ENCODE data around the gene NDST1. TPM values are rescaled to one million over a fixed set of nuclear protein-coding genes. Genes with fewer than 3 reads are reported as not detected.

The NDST1 gene
- total RNA-seq, 1 experiment from 2014 or later = 68.9 TPM

DNA sequence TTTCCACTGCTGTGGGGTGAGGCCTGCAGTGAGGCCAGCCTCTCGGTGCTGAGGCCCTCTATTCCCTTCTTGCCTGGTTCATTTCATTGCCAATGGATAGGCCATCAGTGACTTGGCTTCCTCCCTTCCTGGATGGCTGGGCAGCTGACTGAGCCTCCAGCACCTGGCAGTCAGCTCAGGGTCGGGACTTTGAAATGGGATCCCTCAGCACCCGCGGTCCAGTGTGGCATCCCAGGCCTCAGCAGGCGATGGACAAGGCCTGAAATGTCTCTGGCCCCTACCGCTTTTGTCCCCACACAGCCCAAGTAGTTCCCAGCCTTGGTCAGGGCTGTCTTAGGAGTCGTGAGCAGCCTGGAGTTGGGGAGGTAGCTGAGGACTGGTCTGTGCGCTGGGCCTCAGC lies 17.2 kb downstream of the NDST1 start:
- Mint-ChIP-seq H3K9me3 (ENCODE audit: unreplicated experiment) (no peaks in the 10 kb centered on the region), H3K27ac (ENCODE audit: low read depth, unreplicated experiment) (peak overlapping the region; percentile 75), H3K27me3 (ENCODE audit: insufficient read depth, unreplicated experiment) (no peaks in the 10 kb centered on the region), H3K4me3 (ENCODE audit: unreplicated experiment) (no peak overlapping the region), H3K36me3 (ENCODE audit: insufficient read depth, unreplicated experiment) (peaks cover 24% of the 10 kb centered on the region), H3K4me1 (ENCODE audit: insufficient read depth, unreplicated experiment) (peaks cover 41% of the 10 kb centered on the region)
- DNase-seq (ENCODE audit: unreplicated experiment) = no peak
- no TSS peak for BruUV-seq (replicated peaks)
- intact Hi-C loops (cut with micrococcal nuclease) = no loop called here
- POLR2A ChIA-PET = interaction anchor here (0.8 to 3.9 kb wide), 5 partner anchors 8 to 75 kb away, joined by 3 to 10 read pairs (median 4); no protein-coding TSS in a partner anchor
- TF ChIP-seq, protein P1, sequence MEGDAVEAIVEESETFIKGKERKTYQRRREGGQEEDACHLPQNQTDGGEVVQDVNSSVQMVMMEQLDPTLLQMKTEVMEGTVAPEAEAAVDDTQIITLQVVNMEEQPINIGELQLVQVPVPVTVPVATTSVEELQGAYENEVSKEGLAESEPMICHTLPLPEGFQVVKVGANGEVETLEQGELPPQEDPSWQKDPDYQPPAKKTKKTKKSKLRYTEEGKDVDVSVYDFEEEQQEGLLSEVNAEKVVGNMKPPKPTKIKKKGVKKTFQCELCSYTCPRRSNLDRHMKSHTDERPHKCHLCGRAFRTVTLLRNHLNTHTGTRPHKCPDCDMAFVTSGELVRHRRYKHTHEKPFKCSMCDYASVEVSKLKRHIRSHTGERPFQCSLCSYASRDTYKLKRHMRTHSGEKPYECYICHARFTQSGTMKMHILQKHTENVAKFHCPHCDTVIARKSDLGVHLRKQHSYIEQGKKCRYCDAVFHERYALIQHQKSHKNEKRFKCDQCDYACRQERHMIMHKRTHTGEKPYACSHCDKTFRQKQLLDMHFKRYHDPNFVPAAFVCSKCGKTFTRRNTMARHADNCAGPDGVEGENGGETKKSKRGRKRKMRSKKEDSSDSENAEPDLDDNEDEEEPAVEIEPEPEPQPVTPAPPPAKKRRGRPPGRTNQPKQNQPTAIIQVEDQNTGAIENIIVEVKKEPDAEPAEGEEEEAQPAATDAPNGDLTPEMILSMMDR (IDR thresholded peaks at IDR 0.05; ENCODE audit: unreplicated experiment) = no peak
- CTCF ChIA-PET = interaction anchor here (0.6 to 7.1 kb wide), 15 partner anchors 9 to 127 kb away, joined by 3 to 137 read pairs (median 9); partner anchors contain the start of gene RPS14

DNA sequence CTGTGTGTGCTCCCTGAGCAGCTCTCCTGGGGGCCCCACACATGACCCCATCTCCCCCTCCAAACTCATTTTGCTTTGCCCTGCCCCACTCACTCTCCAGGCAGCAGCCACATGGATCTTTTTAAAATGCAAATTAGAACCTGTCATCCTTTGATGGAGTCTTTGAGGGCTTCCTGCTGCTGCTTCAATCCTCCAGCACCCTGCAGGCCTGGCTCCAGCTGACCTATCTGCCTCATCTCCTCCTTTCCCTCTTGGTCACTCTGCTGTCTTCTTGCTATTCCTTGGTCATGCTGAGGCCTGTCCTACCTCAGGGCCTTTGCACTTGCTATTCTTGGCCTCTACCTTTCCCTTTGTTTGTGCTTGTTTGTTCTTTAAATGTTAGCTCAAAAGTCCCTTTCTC lies 17.9 kb downstream of the NDST1 start:
- DNase-seq (ENCODE audit: unreplicated experiment) = no peak
- no peak overlapping the region for H3K4me3 Mint-ChIP-seq (ENCODE audit: unreplicated experiment)
- no TSS peak for BruUV-seq (replicated peaks)
- CTCF ChIA-PET = interaction anchor here (0.5 to 7.1 kb wide), 14 partner anchors 9 to 126 kb away, joined by 3 to 137 read pairs (median 8); no protein-coding TSS in a partner anchor
- intact Hi-C loops (cut with micrococcal nuclease) = no loop called here
- peaks cover 41% of the 10 kb centered on the region for H3K4me1 Mint-ChIP-seq (ENCODE audit: insufficient read depth, unreplicated experiment)
- peaks cover 22% of the 10 kb centered on the region for H3K36me3 Mint-ChIP-seq (ENCODE audit: insufficient read depth, unreplicated experiment)
- TF ChIP-seq, protein P1 (IDR thresholded peaks at IDR 0.05; ENCODE audit: unreplicated experiment) = no peak
- peak overlapping the region; percentile 75 for H3K27ac Mint-ChIP-seq (ENCODE audit: low read depth, unreplicated experiment)
- no peaks in the 10 kb centered on the region for H3K9me3 Mint-ChIP-seq (ENCODE audit: unreplicated experiment)
- POLR2A ChIA-PET = interaction anchor here (1.0 to 3.9 kb wide), 5 partner anchors 9 to 75 kb away, joined by 3 to 10 read pairs (median 4); no protein-coding TSS in a partner anchor
- H3K27me3 Mint-ChIP-seq (ENCODE audit: insufficient read depth, unreplicated experiment) = no peaks in the 10 kb centered on the region

DNA sequence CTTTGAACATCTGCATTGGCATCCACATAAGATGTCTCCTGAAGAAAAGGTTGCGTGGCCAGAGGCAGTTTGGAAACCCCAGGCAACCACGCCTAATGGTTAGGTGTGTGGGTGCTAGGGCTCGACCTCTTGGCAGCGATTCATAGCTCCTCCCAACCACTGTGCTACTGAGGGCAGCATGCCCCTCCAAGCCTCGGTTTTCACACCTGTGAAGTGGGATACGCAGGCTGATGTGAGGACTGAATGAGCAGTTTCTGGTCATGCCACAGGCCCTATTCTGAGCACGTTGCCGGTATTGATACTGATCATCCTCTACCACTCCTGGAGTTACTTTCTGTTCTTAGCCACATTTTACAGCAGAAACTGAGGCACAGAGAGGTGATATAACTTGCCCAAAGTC lies 19.1 kb downstream of the NDST1 start:
- BruUV-seq (replicated peaks) = no TSS peak
- H3K36me3 Mint-ChIP-seq (ENCODE audit: insufficient read depth, unreplicated experiment) = peaks cover 29% of the 10 kb centered on the region
- H3K27me3 Mint-ChIP-seq (ENCODE audit: insufficient read depth, unreplicated experiment) = no peaks in the 10 kb centered on the region
- H3K4me3 Mint-ChIP-seq (ENCODE audit: unreplicated experiment) = no peak overlapping the region
- ChIA-PET CTCF (interaction anchor here (0.7 to 7.1 kb wide), 8 partner anchors 8 to 75 kb away, joined by 3 to 137 read pairs (median 7); no protein-coding TSS in a partner anchor), POLR2A (interaction anchor here (3.2 to 3.9 kb wide), 2 partner anchors 12 to 35 kb away, joined by 10 read pairs; no protein-coding TSS in a partner anchor)
- H3K27ac Mint-ChIP-seq (ENCODE audit: low read depth, unreplicated experiment) = peak overlapping the region; percentile 75
- no peaks in the 10 kb centered on the region for H3K9me3 Mint-ChIP-seq (ENCODE audit: unreplicated experiment)
- intact Hi-C loops (cut with micrococcal nuclease) = no loop called here
- DNase-seq (ENCODE audit: unreplicated experiment) = peak; percentile 43
- TF ChIP-seq, protein P1 (IDR thresholded peaks at IDR 0.05; ENCODE audit: unreplicated experiment) = no peak
- peaks cover 41% of the 10 kb centered on the region for H3K4me1 Mint-ChIP-seq (ENCODE audit: insufficient read depth, unreplicated experiment)

DNA sequence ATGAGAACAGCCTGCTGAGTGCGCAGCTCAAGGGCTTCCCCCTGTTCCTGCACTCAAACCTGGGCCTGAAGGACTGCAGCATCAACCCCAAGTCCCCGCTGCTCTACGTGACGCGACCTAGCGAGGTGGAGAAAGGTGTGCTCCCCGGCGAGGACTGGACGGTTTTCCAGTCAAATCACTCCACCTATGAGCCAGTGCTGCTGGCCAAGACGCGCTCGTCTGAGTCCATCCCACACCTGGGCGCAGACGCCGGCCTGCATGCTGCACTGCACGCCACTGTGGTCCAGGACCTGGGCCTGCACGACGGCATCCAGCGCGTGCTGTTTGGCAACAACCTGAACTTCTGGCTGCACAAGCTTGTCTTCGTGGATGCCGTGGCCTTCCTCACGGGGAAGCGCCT lies 19.9 kb downstream of the NDST1 start:
- intact Hi-C loops (cut with micrococcal nuclease) = no loop called here
- no TSS peak for BruUV-seq (replicated peaks)
- Mint-ChIP-seq H3K9me3 (ENCODE audit: unreplicated experiment) (no peaks in the 10 kb centered on the region), H3K27me3 (ENCODE audit: insufficient read depth, unreplicated experiment) (no peaks in the 10 kb centered on the region), H3K4me3 (ENCODE audit: unreplicated experiment) (no peak overlapping the region), H3K36me3 (ENCODE audit: insufficient read depth, unreplicated experiment) (peaks cover 30% of the 10 kb centered on the region), H3K27ac (ENCODE audit: low read depth, unreplicated experiment) (no peak overlapping the region), H3K4me1 (ENCODE audit: insufficient read depth, unreplicated experiment) (peaks cover 35% of the 10 kb centered on the region)
- no peak for DNase-seq (ENCODE audit: unreplicated experiment)
- TF ChIP-seq, protein P1 (IDR thresholded peaks at IDR 0.05; ENCODE audit: unreplicated experiment) = no peak
- POLR2A ChIA-PET = interaction anchor here (0.6 to 0.7 kb wide), 2 partner anchors 10 to 43 kb away, joined by 3 read pairs; no protein-coding TSS in a partner anchor
- CTCF ChIA-PET = interaction anchor here (0.6 to 7.1 kb wide), 3 partner anchors 33 to 68 kb away, joined by 3 to 134 read pairs (median 5); no protein-coding TSS in a partner anchor
